Measurements from ENCODE around the gene EFHC1.

EFHC1 gene

GRCh38 chr6:52564856-52565255, 144.7 kb downstream of the EFHC1 start:
- FAIRE-seq, result no peak

- no peak for FAIRE-seq
These were observed 146.1 kb downstream of the EFHC1 start for GRCh38 chr6:52566201-52566600.

- no peak for FAIRE-seq
These were observed 146.7 kb downstream of the EFHC1 start for GRCh38 chr6:52566853-52567279.

GRCh38 chr6:52568320-52568719, 148.2 kb downstream of the EFHC1 start:
- no peak for FAIRE-seq

GRCh38 chr6:52570291-52570700, 150.2 kb downstream of the EFHC1 start:
- no peak for FAIRE-seq

- no peak for FAIRE-seq
These were observed 151.1 kb downstream of the EFHC1 start for GRCh38 chr6:52571099-52571755.

- FAIRE-seq, result no peak
These were observed 152.4 kb downstream of the EFHC1 start for GRCh38 chr6:52572536-52572935.

- FAIRE-seq, result no peak
These were observed 153.2 kb downstream of the EFHC1 start for GRCh38 chr6:52573295-52573694.

All from A204.1 (cell line).